ENCODE results near the gene DDA1. TPM values are rescaled to one million over a fixed set of nuclear protein-coding genes. Genes with fewer than 3 reads are reported as not detected.
A peak's percentile ranks its signal among the peaks of the same experiment; 100 is the strongest.

The DDA1 gene
- total RNA-seq, 1 donor from 2014 or later = 31.1 TPM

DNA sequence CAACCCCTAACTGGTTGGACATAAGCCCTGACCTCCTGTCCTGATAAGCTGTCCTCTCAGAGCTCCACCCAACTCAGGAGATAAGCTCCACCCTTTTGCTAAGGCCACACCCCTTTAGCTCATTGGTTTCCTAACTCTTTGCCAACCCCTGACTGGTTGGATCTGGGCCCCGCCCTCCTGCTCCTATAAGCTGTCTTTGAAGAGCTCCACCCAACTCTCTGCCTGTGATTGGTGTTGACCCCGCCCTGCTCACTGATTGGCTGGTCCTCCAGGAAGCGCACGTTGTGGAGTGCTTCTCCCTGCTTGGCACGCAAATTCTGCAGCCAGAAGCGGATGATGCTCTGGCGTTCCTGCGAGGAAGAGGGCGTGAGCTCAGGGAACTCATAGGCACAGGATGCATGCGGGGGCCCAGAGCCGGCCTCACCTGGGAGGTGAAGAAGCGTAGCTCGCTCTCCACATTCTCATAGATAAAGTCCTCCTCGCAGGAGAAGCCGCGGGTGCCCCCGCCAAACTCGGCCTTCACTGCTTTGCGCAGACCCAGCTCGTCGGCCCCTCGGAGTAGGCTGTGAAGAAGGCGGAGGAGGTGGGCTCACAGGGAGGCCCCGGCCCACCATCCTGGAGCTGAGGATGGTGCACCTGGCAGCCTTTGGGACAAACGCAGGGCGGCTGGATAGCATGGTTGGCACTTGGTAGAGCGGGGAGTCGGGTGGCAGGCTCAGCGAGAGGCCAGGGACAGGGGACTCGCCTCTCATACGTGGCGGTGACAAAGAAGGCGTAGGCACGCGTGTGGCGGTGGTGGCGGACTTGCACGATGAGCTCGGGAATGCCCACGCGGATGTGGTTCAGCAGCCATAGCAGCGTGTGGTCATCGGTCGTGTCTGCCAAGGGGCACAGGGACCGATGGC, 23.6 kb downstream of the DDA1 start:
- DNase-seq = no peak
- Mint-ChIP-seq H3K9me3 (no peaks in the 10 kb centered on the region), H3K27ac (no peak overlapping the region), H3K4me1 (peaks cover 39% of the 10 kb centered on the region), H3K36me3 (ENCODE audit: low read depth) (peaks cover 12% of the 10 kb centered on the region), H3K27me3 (peaks cover 6% of the 10 kb centered on the region), H3K4me3 (peak overlapping the region; percentile 11)
- POLR2A ChIA-PET = interaction anchor here (0.6 to 2.0 kb wide), 12 partner anchors 8 to 190 kb away, joined by 3 to 13 read pairs (median 4); partner anchors contain the start of genes BST2 and DDA1
- TF ChIP-seq, protein P1, sequence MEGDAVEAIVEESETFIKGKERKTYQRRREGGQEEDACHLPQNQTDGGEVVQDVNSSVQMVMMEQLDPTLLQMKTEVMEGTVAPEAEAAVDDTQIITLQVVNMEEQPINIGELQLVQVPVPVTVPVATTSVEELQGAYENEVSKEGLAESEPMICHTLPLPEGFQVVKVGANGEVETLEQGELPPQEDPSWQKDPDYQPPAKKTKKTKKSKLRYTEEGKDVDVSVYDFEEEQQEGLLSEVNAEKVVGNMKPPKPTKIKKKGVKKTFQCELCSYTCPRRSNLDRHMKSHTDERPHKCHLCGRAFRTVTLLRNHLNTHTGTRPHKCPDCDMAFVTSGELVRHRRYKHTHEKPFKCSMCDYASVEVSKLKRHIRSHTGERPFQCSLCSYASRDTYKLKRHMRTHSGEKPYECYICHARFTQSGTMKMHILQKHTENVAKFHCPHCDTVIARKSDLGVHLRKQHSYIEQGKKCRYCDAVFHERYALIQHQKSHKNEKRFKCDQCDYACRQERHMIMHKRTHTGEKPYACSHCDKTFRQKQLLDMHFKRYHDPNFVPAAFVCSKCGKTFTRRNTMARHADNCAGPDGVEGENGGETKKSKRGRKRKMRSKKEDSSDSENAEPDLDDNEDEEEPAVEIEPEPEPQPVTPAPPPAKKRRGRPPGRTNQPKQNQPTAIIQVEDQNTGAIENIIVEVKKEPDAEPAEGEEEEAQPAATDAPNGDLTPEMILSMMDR (IDR thresholded peaks at IDR 0.05) = no peak
- intact Hi-C loops (cut with micrococcal nuclease) = loop anchor here (10.0 kb wide), 1 partner anchor 422 kb away; the partner anchor contains the start of gene FCHO1
- CTCF ChIA-PET = interaction anchor here (1.1 to 1.7 kb wide), 3 partner anchors 24 to 53 kb away, joined by 3 to 9 read pairs (median 3); partner anchors contain the start of genes DDA1 and MRPL34
- ATAC-seq (ENCODE audit: low read depth) = no peak

DNA sequence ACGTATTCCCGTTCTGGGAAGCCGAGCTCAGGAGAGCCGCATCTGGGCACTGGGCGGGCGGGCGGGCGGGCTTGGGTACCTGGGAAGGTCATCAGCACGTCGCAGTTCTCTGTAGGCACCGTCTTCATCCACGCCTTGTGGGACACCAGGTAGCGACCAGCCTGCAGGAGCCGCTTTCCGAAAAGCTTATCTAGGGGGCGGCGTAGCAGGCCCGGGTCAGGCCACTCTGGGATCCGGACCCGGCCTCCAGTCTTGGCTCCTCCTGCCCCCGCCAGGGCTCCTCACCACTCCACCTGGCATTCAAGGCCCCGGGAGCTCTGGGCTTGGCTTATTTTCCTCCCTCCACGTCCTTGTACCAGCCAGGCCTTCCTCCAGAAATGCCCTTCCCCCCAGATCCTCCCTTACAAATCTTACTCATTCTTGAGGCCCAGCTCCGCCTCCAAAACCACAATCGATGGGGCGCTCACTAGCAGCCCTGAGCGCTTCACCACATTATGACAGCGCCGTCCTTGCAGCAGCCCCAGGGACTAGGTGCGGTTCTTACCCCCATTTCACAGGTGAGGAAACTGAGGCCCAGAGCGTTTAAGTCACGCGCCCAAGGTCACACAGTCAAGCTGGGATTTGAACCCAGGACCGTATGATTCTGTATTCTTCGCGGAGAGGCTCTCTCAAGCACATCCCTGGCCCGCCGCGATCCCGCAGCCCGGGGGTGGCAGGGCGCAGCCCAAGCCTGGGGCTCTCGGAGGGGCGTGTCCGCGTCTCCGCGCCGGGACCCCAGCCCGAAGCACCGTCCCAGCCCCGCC, 24.4 kb downstream of the DDA1 start:
- TF ChIP-seq, protein P1 (IDR thresholded peaks at IDR 0.05) = no peak
- CTCF ChIA-PET = interaction anchor here (0.6 to 1.7 kb wide), 3 partner anchors 28 to 54 kb away, joined by 3 to 9 read pairs (median 4); partner anchors contain the start of gene MRPL34
- Mint-ChIP-seq H3K4me1 (peaks cover 44% of the 10 kb centered on the region), H3K36me3 (ENCODE audit: low read depth) (peaks cover 16% of the 10 kb centered on the region), H3K4me3 (peak overlapping the region; percentile 82), H3K9me3 (no peaks in the 10 kb centered on the region), H3K27me3 (peaks cover 6% of the 10 kb centered on the region), H3K27ac (peak overlapping the region; percentile 46)
- DNase-seq (peak; percentile 45), ATAC-seq (ENCODE audit: low read depth) (peak; percentile 23)
- intact Hi-C loops (cut with micrococcal nuclease) = loop anchor here (1.0 to 10.0 kb wide), 2 partner anchors 67 to 421 kb away; partner anchors contain the start of genes BABAM1 and FCHO1
- POLR2A ChIA-PET = interaction anchor here (0.6 to 2.0 kb wide), 13 partner anchors 9 to 190 kb away, joined by 3 to 13 read pairs (median 4); partner anchors contain the start of genes BST2, DDA1, MRPL34 and OCEL1

DNA sequence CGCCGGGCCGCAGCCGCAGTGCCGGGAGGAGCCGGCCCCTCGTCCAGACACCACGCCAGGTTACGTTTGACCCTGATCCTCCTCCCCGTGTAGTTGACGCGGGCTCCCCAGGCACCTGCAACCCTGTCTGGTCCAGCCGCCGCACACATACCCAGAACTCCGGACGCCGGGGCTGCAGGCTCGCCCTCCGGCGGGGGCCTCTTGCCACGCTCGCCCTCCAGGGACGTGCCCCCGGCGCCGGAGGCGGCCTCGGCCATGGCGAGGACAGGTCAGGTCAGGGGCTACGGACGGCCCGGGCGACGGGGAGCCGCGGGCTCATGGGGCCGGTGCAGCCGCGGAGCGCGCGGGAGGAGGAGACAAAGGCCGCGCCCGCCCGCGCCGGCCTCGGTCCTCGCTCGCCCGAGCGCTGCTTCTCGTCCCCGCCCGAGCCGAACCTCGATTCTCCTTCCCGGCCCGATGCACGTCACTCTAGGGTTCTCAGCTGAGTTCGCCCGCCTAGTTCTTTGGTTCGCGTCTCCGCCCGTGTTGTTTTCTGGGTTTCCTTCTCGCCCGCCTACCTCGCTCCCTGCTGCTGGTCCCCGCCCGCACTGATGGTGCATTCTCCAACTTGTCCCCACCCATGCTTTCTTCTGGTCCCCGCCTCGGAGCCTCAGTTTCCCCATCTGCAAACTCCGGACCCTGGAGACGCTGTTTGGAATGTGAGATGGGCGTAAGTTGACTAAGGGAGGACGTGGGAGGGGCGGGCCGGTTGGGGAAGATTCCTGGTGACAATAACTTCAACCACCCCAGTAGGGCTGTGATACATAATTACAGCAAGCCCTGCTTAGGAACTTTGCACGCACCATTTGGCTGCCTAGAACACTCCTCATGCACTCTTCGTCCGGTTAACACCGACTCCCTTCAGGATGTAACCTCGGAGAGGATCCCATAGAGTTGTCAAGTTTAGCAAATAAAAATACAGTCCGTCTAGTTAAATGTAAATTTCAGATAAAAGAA, 25.3 kb downstream of the DDA1 start, which contains the start of gene ANO8:
ANO8 (minus strand) TSS at position 442 of the 996 bp plus-strand sequence; CDS start at position 257, 185 bp downstream.
- TF ChIP-seq, protein P1 (IDR thresholded peaks at IDR 0.05) = no peak
- ChIA-PET POLR2A (interaction anchor here (0.5 to 1.9 kb wide), 9 partner anchors 26 to 133 kb away, joined by 4 to 9 read pairs (median 6); partner anchors contain the start of genes ABHD8, DDA1, MRPL34 and MVB12A), CTCF (interaction anchor here (0.6 to 1.7 kb wide), 3 partner anchors 29 to 53 kb away, joined by 3 to 4 read pairs (median 3); partner anchors contain the start of gene MRPL34)
- peak; percentile 62 for ATAC-seq (ENCODE audit: low read depth)
- H3K27me3 Mint-ChIP-seq = peaks cover 6% of the 10 kb centered on the region
- DNase-seq = peak; percentile 92
- H3K4me1 Mint-ChIP-seq = peaks cover 41% of the 10 kb centered on the region
- no peaks in the 10 kb centered on the region for H3K9me3 Mint-ChIP-seq
- peaks cover 18% of the 10 kb centered on the region for H3K36me3 Mint-ChIP-seq (ENCODE audit: low read depth)
- peak within 1 kb of the TSS; percentile 46 for H3K27ac Mint-ChIP-seq
- intact Hi-C loops (cut with micrococcal nuclease) = loop anchor here (1.0 to 10.0 kb wide), 2 partner anchors 67 to 420 kb away; partner anchors contain the start of genes BABAM1 and FCHO1
- H3K4me3 Mint-ChIP-seq = peak within 1 kb of the TSS; percentile 82

DNA sequence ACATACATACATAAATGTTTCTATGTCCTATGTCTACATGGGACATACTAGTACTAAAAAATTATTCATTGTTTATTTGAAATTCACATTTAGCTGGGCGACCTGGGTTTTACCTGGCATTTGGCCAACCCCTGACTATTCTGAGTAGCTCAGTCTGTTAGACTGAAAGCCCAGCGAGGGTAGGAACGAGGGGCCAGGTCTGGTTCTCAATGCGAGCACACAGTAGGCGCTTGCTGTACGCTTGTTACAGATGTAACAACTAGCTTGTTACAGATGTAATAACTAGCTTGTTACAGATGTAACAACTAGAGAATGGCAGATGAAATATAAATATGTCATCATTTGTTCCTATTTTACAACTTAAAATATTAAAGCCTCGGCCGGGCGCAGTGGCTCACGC, 26.2 kb downstream of the DDA1 start:
- no peak overlapping the region for H3K27ac Mint-ChIP-seq

More for the DNA sequence above, 26.2 kb downstream of the DDA1 start:
- Mint-ChIP-seq H3K36me3 (ENCODE audit: low read depth) (peaks cover 18% of the 10 kb centered on the region), H3K4me1 (peaks cover 38% of the 10 kb centered on the region), H3K4me3 (no peak overlapping the region), H3K9me3 (no peaks in the 10 kb centered on the region), H3K27me3 (peaks cover 4% of the 10 kb centered on the region)
- TF ChIP-seq, protein P1 (IDR thresholded peaks at IDR 0.05) = no peak
- intact Hi-C loops (cut with micrococcal nuclease) = loop anchor here (10.0 kb wide), 1 partner anchor 419 kb away; the partner anchor contains the start of gene FCHO1
- POLR2A ChIA-PET = interaction anchor here (0.6 to 1.6 kb wide), 6 partner anchors 9 to 109 kb away, joined by 3 to 13 read pairs (median 6); partner anchors contain the start of genes ABHD8, DDA1, MRPL34 and MVB12A
- ATAC-seq (ENCODE audit: low read depth) (no peak), DNase-seq (no peak)
- CTCF ChIA-PET = interaction anchor here (1.2 to 1.7 kb wide), 2 partner anchors 30 to 52 kb away, joined by 3 read pairs; partner anchors contain the start of gene MRPL34
